OCI-LY3 (cell line): ENCODE results near the gene ADGRV1.

Experiments
- EZH2phosphoT487 ChIP-seq: fragments of 200-600 bp; shearing (Covaris generic); IDR thresholded peaks from 2 replicates; pipeline ENCODE4 v1.6.1; 2018; ENCODE audit warnings: antibody characterized with exemption, mixed run types, low read depth
- TF ChIP-seq, protein P1 (sequence below): fragments of 200-600, 300-600 bp; sonication (generic); IDR thresholded peaks from 2 replicates; pipeline ENCODE4 v1.5.1; 2014; ENCODE audit warnings: antibody characterized with exemption, low read length, low read depth

DNA sequence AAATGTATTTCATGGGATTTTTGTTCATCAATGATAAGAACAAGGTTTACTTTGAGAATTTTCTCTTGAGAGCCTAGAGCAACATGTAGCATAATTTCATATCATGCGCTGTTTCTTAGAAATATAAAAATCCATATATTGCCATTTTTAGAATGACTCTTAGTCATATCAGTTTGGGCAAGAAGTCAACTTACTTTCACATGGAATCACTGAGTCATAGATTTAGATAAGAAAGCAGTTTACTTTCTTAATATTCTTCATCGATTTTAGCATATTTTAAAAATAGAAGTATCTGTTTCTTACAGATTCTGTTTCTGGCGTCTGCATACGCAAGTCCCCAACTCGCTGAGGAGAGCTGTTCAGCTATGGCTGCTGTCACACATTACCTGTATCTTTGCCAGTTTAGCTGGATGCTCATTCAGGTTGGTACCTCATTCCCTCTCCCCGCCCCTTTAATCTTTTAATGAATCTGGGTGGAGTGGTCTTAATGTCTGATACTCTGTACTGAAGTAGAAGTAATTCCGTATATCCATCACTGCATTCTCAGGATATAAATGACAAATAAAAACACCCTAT, 406.6 kb downstream of the ADGRV1 start:
- TF ChIP-seq, protein P1, sequence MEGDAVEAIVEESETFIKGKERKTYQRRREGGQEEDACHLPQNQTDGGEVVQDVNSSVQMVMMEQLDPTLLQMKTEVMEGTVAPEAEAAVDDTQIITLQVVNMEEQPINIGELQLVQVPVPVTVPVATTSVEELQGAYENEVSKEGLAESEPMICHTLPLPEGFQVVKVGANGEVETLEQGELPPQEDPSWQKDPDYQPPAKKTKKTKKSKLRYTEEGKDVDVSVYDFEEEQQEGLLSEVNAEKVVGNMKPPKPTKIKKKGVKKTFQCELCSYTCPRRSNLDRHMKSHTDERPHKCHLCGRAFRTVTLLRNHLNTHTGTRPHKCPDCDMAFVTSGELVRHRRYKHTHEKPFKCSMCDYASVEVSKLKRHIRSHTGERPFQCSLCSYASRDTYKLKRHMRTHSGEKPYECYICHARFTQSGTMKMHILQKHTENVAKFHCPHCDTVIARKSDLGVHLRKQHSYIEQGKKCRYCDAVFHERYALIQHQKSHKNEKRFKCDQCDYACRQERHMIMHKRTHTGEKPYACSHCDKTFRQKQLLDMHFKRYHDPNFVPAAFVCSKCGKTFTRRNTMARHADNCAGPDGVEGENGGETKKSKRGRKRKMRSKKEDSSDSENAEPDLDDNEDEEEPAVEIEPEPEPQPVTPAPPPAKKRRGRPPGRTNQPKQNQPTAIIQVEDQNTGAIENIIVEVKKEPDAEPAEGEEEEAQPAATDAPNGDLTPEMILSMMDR: no peak
- TF ChIP-seq EZH2phosphoT487: no peak
